Endothelial cell of umbilical vein (primary cell): Measurements from ENCODE around the gene RFPL4AL1. TPM values are rescaled to one million over a fixed set of nuclear protein-coding genes. Genes with fewer than 3 reads are reported as not detected.

Experiments
- BruUV-seq: library from RNA; stranded (reverse); fragments of 400-500 nt; replicated peaks from 2 replicates; lab custom pipeline; 2021; lab: Mats Ljungman, UMichigan
- CTCF ChIA-PET: fragments of 300-600, 350-600 bp; sonication (Branson Sonifier 250); formaldehyde crosslinking; loops from one replicate; lab custom pipeline; 2021; ENCODE audit warnings: antibody characterized with exemption, inconsistent platforms; lab: Charles Lee
- POLR2A ChIA-PET: fragments of 300-600, 350-600 bp; sonication (Branson Sonifier 250); formaldehyde crosslinking; loops from one replicate; lab custom pipeline; 2021; ENCODE audit warnings: antibody characterized with exemption, inconsistent platforms; lab: Charles Lee
- DNase-seq: peaks from one replicate; pipeline ENCODE4 v3.0.0-alpha.2; 2011; ENCODE audit warnings: low read depth, low spot score
- FAIRE-seq: peaks from 2 replicates; lab custom pipeline; 2011; peaks lifted over from hg19 to GRCh38; lab: Jason Lieb, UNC
- H2AFZ ChIP-seq: 2 replicates; pipeline ENCODE4 v1.6.0; 2012; ENCODE audit warnings: low read depth, low read length, control low read depth, inconsistent platforms
- H3K27ac ChIP-seq: 2 replicates; pipeline ENCODE4 v1.5.1; 2011; ENCODE audit warnings: low read depth, mild to moderate bottlenecking, control low read depth, low read length, moderate library complexity; ENCODE audit not compliant: insufficient read depth
- H3K27me3 ChIP-seq, 2 experiments: 2 replicates each; pipeline versions ENCODE4 v1.6.0 to v1.6.1; 2011; ENCODE audit warnings: low read length in 2 of 2, mixed read lengths in 1 of 2; ENCODE audit not compliant: control insufficient read depth in 2 of 2, insufficient read depth in 2 of 2
- H3K36me3 ChIP-seq, 2 experiments: 2 replicates in 1 of 2; 3 replicates in 1 of 2; pipeline ENCODE4 v1.5.1; 2011; ENCODE audit warnings: low read length in 2 of 2, mild to moderate bottlenecking in 1 of 2, moderate library complexity in 1 of 2; ENCODE audit not compliant: control insufficient read depth in 2 of 2, insufficient read depth in 2 of 2; ENCODE audit errors: extremely low read depth in 1 of 2
- H3K4me1 ChIP-seq: 3 replicates; pipeline ENCODE4 v1.5.1; 2011; ENCODE audit warnings: mild to moderate bottlenecking, low read length; ENCODE audit not compliant: control insufficient read depth, insufficient read depth; ENCODE audit errors: extremely low read depth
- H3K4me2 ChIP-seq: 2 replicates; pipeline ENCODE4 v1.6.1; 2011; ENCODE audit warnings: low read length, control low read depth, mixed read lengths; ENCODE audit not compliant: insufficient read depth
- H3K4me3 ChIP-seq, 3 experiments: fragments of 200-600 bp in 1 of 3; sonication (generic), shearing (Covaris generic) in 1 of 3; replicated peaks in 1 of 3; 2 replicates each; pipeline ENCODE4 v1.5.1; 2011 to 2016; ENCODE audit warnings: control low read depth in 3 of 3, low read length in 3 of 3, mild to moderate bottlenecking in 2 of 3, inconsistent platforms in 1 of 3, low read depth in 1 of 3, moderate library complexity in 1 of 3; ENCODE audit not compliant: insufficient read depth in 1 of 3
- H3K79me2 ChIP-seq: 2 replicates; pipeline ENCODE4 v1.6.0; 2012; ENCODE audit warnings: low read length, inconsistent platforms; ENCODE audit not compliant: control insufficient read depth, insufficient read depth
- H3K9ac ChIP-seq: replicated peaks from 2 replicates; pipeline ENCODE3; 2011; ENCODE audit warnings: low read length, control low read depth; ENCODE audit not compliant: insufficient read depth; ENCODE audit errors: extremely low read depth
- H3K9me1 ChIP-seq: replicated peaks from 3 replicates; pipeline ENCODE4 v1.6.0; 2011; ENCODE audit warnings: mild to moderate bottlenecking, low read length; ENCODE audit not compliant: control insufficient read depth, insufficient read depth; ENCODE audit errors: extremely low read depth
- H3K9me3 ChIP-seq: replicated peaks from 2 replicates; pipeline ENCODE4 v1.5.1; 2012; ENCODE audit warnings: low read length, inconsistent platforms; ENCODE audit not compliant: control insufficient read depth, insufficient read depth
- H4K20me1 ChIP-seq: replicated peaks from 2 replicates; pipeline ENCODE3; 2011; ENCODE audit warnings: mild to moderate bottlenecking, low read length; ENCODE audit not compliant: control insufficient read depth, insufficient read depth; ENCODE audit errors: extremely low read depth
- FOS ChIP-seq: IDR thresholded peaks from 2 replicates; pipeline ENCODE4 v1.6.1; 2011; ENCODE audit warnings: mild to moderate bottlenecking, low read length, moderate library complexity, borderline replicate concordance; ENCODE audit not compliant: insufficient read depth
- GATA2 ChIP-seq: IDR thresholded peaks from 2 replicates; pipeline ENCODE4 v1.7.0; 2011; ENCODE audit warnings: low read depth, mild to moderate bottlenecking, moderate library complexity, mixed read lengths, low read length; ENCODE audit not compliant: insufficient read length, insufficient read depth
- MAX ChIP-seq: IDR thresholded peaks from 2 replicates; pipeline ENCODE4 v1.6.1; 2011; ENCODE audit not compliant: insufficient read depth, insufficient read length
- MYC ChIP-seq: IDR thresholded peaks from one replicate; pipeline ENCODE4 v1.6.1; 2011; ENCODE audit warnings: mild to moderate bottlenecking, low read depth, low read length
- POLR2A ChIP-seq: IDR thresholded peaks from 2 replicates; pipeline ENCODE4 v1.6.1; 2012; ENCODE audit warnings: low read depth, mild to moderate bottlenecking, control low read depth, low read length
- POLR2AphosphoS5 ChIP-seq: IDR thresholded peaks from 2 replicates; pipeline ENCODE4 v1.6.1; 2012; ENCODE audit warnings: low read depth, mild to moderate bottlenecking, control low read depth, low read length, moderate library complexity; ENCODE audit not compliant: insufficient read depth
- dilution Hi-C: fragments of 300-500 bp; cut with MboI; formaldehyde crosslinking; loops from one replicate; pipeline ENCODE4 v1.15.0; 2019; ENCODE audit warnings: low sequenced_read_pairs; ENCODE audit not compliant: extremely low pct_ligation_motif_present
- intact Hi-C: fragments of 100-400 bp; cut with micrococcal nuclease; formaldehyde crosslinking; loops from one replicate; pipeline ENCODE4 v1.10.0; 2022
- polyA plus RNA-seq, 4 experiments: library from polyadenylated mRNA; depleted of rRNA in 3 of 4; stranded (reverse) in 3 of 4; unstranded in 1 of 4; fragments of >200 nt; gene quantifications; 2 replicates each; pipeline versions ENCODE4 v1.2.1 to v1.2.3, GENCODE V29; 2011 to 2012; ENCODE audit warnings: missing spikeins in 1 of 4
- total RNA-seq: library from RNA; stranded (reverse); gene quantifications from 2 replicates; pipeline ENCODE4 v1.2.3, GENCODE V29; 2021

Gene RFPL4AL1
- total and polyA plus RNA-seq, 2 donors (not counting 3 experiments of a cell fraction or from before 2014, with no cell fraction given): not detected

- TF ChIP-seq GATA2 (no peak), FOS (no peak), MAX (no peak), MYC (no peak), POLR2AphosphoS5 (no peak)
- Histone ChIP-seq H3K9ac (no peak overlapping the region), H3K27ac (no peak overlapping the region), H3K79me2 (no peaks in the 10 kb centered on the region), H3K4me3 (no peak overlapping the region), H3K4me1 (no peaks in the 10 kb centered on the region), H3K27me3 (no peaks in the 10 kb centered on the region), H3K9me3 (peaks cover 2% of the 10 kb centered on the region), H3K9me1 (no peaks in the 10 kb centered on the region), H4K20me1 (no peaks in the 10 kb centered on the region), H3K36me3 (no peaks in the 10 kb centered on the region), H3K4me2 (no peak overlapping the region), H2AFZ (no peak overlapping the region)
- FAIRE-seq: no peak
- CTCF ChIA-PET: no interaction called here
- DNase-seq: no peak
- BruUV-seq: no TSS peak
- intact Hi-C loops: no loop called here
- POLR2A ChIA-PET: no interaction called here
- dilution Hi-C loops: no loop called here
Observed at GRCh38 chr19:55801416-55801815, 32.5 kb downstream of the RFPL4AL1 start.

GRCh38 chr19:55802281-55802680, 33.4 kb downstream of the RFPL4AL1 start:
- H4K20me1 ChIP-seq: no peaks in the 10 kb centered on the region
- POLR2A ChIA-PET: no interaction called here
- FAIRE-seq (no peak), DNase-seq (no peak)
- H3K4me3 ChIP-seq: no peak overlapping the region
- no peaks in the 10 kb centered on the region for H3K36me3 ChIP-seq
- no peak overlapping the region for H3K4me2 ChIP-seq
- peaks cover 2% of the 10 kb centered on the region for H3K9me3 ChIP-seq
- no peaks in the 10 kb centered on the region for H3K4me1 ChIP-seq
- H3K27ac ChIP-seq: no peak overlapping the region
- H2AFZ ChIP-seq: no peak overlapping the region
- CTCF ChIA-PET: no interaction called here
- TF ChIP-seq POLR2A: no peak
- TF ChIP-seq MAX: no peak
- no peak for TF ChIP-seq MYC
- dilution Hi-C loops (no loop called here), intact Hi-C loops (no loop called here)
- H3K9ac ChIP-seq: no peak overlapping the region
- no peaks in the 10 kb centered on the region for H3K79me2 ChIP-seq
- no peaks in the 10 kb centered on the region for H3K27me3 ChIP-seq
- H3K9me1 ChIP-seq: no peaks in the 10 kb centered on the region
- BruUV-seq: no TSS peak
